Hepatocyte (in vitro differentiated cells): ENCODE results near the gene INPP5K.

Experiments
- EZH2 ChIP-seq: fragments of 200-600 bp; sonication (generic); IDR thresholded peaks from 2 replicates; pipeline ENCODE4 v1.6.1; 2016; ENCODE audit warnings: antibody characterized with exemption, mild to moderate bottlenecking, borderline replicate concordance
- TF ChIP-seq, protein P1 (sequence below): fragments of 200-600 bp; sonication (generic); IDR thresholded peaks from 2 replicates; pipeline ENCODE4 v1.5.1; 2016; ENCODE audit warnings: antibody characterized with exemption, mild to moderate bottlenecking; ENCODE audit not compliant: poor library complexity

DNA sequence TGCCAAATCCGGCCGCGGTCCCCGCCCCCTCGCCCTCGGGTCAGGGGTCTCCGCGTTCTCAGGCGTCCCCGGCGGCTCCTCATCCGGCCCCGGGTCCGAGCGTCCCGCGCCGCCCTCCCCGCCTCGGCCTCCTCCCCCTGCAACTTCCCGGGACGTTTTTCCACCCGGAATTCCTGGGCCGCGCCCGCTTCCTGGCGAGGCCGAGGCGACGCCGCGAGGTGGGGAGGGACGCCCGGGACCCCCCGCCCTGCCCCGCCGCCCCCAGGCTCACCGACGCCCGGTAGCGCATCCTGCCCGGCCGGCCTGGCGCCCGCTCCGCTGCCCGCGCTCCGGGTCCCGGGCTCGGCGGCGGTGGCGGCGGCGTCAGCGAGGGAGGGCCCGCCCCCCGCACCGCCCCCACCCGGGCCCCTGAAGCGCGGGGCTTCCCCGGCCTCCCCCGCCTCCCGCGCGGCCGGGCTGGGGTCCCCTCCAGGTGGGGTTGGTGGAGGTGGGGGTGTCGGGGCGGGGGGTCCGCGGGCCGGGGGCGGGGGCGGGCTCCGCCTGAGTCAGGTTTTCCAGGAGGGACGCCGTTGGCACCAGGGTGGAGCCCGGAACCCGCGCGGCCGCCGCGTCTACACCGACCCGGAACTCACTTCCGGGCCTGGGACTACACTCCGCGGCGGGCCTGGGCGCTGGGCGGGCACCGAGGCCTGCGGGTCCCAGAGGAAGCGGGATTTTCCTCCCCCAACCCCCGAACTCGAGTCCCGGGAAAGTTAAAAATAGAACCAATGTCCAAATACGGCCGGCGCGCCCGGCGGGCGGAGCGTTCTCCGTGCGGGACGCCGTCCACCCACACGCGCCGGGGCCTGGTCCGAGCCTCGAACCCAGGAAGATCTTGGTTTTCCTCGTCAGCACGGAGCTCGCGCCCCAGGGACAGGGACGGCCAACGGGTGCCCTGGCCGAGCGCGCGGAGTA, 30.7 kb downstream of the INPP5K start:
- TF ChIP-seq, protein P1, sequence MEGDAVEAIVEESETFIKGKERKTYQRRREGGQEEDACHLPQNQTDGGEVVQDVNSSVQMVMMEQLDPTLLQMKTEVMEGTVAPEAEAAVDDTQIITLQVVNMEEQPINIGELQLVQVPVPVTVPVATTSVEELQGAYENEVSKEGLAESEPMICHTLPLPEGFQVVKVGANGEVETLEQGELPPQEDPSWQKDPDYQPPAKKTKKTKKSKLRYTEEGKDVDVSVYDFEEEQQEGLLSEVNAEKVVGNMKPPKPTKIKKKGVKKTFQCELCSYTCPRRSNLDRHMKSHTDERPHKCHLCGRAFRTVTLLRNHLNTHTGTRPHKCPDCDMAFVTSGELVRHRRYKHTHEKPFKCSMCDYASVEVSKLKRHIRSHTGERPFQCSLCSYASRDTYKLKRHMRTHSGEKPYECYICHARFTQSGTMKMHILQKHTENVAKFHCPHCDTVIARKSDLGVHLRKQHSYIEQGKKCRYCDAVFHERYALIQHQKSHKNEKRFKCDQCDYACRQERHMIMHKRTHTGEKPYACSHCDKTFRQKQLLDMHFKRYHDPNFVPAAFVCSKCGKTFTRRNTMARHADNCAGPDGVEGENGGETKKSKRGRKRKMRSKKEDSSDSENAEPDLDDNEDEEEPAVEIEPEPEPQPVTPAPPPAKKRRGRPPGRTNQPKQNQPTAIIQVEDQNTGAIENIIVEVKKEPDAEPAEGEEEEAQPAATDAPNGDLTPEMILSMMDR: no peak
- no peak for TF ChIP-seq EZH2
